Measurements from ENCODE around the gene CUEDC1. TPM values are rescaled to one million over a fixed set of nuclear protein-coding genes. Genes with fewer than 3 reads are reported as not detected.

Gene CUEDC1
- total RNA-seq, 2 experiments from 2014 or later: 0.29 to 0.40 TPM

GRCh38 chr17:57877803-57878377, 77.3 kb downstream of the CUEDC1 start:
- Mint-ChIP-seq H3K4me3 (no peak overlapping the region), H3K4me1 (ENCODE audit: low read depth) (peaks cover 34% of the 10 kb centered on the region), H3K27me3 (peaks cover 18% of the 10 kb centered on the region), H3K36me3 (ENCODE audit: low read depth) (no peaks in the 10 kb centered on the region), H3K27ac (no peak overlapping the region), H3K9me3 (no peaks in the 10 kb centered on the region)
- DNase-seq (no peak), ATAC-seq (no peak)
- intact Hi-C loops (cut with micrococcal nuclease): no loop called here
- ChIA-PET CTCF (interaction anchor here (0.7 to 1.7 kb wide), 4 partner anchors 8 to 121 kb away, joined by 4 to 7 read pairs (median 4); no protein-coding TSS in a partner anchor), POLR2A (interaction anchor here (0.6 to 1.2 kb wide), 3 partner anchors 17 to 293 kb away, joined by 3 read pairs; no protein-coding TSS in a partner anchor)
- TF ChIP-seq, protein P1, sequence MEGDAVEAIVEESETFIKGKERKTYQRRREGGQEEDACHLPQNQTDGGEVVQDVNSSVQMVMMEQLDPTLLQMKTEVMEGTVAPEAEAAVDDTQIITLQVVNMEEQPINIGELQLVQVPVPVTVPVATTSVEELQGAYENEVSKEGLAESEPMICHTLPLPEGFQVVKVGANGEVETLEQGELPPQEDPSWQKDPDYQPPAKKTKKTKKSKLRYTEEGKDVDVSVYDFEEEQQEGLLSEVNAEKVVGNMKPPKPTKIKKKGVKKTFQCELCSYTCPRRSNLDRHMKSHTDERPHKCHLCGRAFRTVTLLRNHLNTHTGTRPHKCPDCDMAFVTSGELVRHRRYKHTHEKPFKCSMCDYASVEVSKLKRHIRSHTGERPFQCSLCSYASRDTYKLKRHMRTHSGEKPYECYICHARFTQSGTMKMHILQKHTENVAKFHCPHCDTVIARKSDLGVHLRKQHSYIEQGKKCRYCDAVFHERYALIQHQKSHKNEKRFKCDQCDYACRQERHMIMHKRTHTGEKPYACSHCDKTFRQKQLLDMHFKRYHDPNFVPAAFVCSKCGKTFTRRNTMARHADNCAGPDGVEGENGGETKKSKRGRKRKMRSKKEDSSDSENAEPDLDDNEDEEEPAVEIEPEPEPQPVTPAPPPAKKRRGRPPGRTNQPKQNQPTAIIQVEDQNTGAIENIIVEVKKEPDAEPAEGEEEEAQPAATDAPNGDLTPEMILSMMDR (IDR thresholded peaks at IDR 0.05): no peak

DNA sequence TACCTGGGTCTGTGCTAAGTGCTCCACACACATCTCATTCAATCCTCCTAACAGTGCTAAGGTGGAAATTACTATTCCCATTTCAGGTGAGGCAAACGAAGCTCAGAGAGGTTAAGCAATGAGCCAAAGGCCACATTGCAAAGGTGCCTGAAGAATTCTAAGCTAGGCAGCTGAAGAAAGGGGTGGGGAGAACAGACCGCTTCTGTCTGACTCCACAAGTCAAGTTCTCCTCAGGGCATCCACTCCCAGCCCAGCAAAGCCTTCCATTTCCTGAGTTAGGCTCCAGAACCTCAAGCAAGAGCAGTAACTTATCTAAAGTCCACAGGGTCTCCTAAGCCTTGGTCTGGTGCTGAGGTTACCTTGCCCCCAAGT, 78.4 kb downstream of the CUEDC1 start:
- intact Hi-C loops (cut with micrococcal nuclease): no loop called here
- ChIA-PET CTCF (no interaction called here), POLR2A (no interaction called here)
- TF ChIP-seq, protein P1 (IDR thresholded peaks at IDR 0.05): no peak
- Mint-ChIP-seq H3K36me3 (ENCODE audit: low read depth) (no peaks in the 10 kb centered on the region), H3K4me1 (ENCODE audit: low read depth) (peaks cover 34% of the 10 kb centered on the region), H3K27me3 (peaks cover 22% of the 10 kb centered on the region), H3K4me3 (no peak overlapping the region), H3K27ac (no peak overlapping the region), H3K9me3 (no peaks in the 10 kb centered on the region)
- no peak for DNase-seq
- ATAC-seq: no peak

DNA sequence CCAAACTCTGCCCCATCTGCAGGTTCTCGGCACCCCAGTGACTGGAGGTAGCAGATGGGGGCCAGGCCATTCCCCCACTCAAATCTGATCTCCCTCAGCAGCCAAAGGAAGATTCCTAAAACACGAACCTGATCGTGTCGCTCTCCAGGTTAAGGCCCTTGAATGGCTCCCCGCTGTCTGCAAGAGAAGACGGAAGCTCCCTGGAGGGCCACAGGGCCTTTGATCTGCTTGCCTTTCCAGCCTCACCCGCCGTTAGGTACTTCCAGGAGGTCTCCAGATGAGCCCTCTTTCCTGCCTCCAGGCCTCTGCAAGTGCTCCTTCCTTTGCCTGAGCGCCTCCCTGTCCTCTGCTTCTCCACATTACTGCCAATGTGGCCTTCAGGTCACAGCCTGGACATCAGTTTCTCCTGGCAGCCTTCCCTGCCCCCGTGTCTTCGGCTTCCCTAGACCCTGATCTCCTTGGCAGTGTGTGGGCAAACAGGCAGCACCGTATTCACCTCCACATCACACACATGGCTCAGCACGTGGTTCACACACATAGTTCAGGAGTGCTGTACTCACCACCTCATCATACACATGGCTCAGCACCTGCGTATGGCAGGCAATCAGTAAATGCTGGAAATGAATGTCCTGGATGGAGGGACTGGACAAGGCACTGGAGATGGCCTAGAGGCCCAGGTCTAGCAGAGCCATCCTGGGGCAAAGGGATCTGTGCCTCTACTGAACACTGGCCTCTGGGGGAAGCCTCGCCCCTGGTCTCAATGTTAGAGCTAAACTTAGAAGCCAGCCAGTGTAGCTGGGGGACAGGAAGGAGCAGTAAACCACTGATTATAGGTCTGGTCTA, 79.0 kb downstream of the CUEDC1 start:
- TF ChIP-seq, protein P1 (IDR thresholded peaks at IDR 0.05): no peak
- Mint-ChIP-seq H3K4me1 (ENCODE audit: low read depth) (peaks cover 34% of the 10 kb centered on the region), H3K27ac (no peak overlapping the region), H3K27me3 (peaks cover 23% of the 10 kb centered on the region), H3K4me3 (no peak overlapping the region), H3K36me3 (ENCODE audit: low read depth) (no peaks in the 10 kb centered on the region), H3K9me3 (no peaks in the 10 kb centered on the region)
- intact Hi-C loops (cut with micrococcal nuclease): no loop called here
- no peak for ATAC-seq
- ChIA-PET POLR2A (interaction anchor here (3.6 kb wide), 1 partner anchor 122 kb away, joined by 18 read pairs; no protein-coding TSS in a partner anchor), CTCF (interaction anchor here (1.2 kb wide), 1 partner anchor 15 kb away, joined by 3 read pairs; no protein-coding TSS in a partner anchor)
- no peak for DNase-seq

GRCh38 chr17:57875290-57876022, 79.8 kb downstream of the CUEDC1 start:
- Mint-ChIP-seq H3K4me3 (no peak overlapping the region), H3K36me3 (ENCODE audit: low read depth) (no peaks in the 10 kb centered on the region), H3K4me1 (ENCODE audit: low read depth) (peaks cover 33% of the 10 kb centered on the region), H3K27ac (no peak overlapping the region), H3K9me3 (no peaks in the 10 kb centered on the region), H3K27me3 (peaks cover 23% of the 10 kb centered on the region)
- ChIA-PET POLR2A (interaction anchor here (1.1 to 3.6 kb wide), 2 partner anchors 16 to 122 kb away, joined by 3 to 18 read pairs; no protein-coding TSS in a partner anchor), CTCF (interaction anchor here (1.2 to 1.8 kb wide), 2 partner anchors 16 to 124 kb away, joined by 3 to 7 read pairs; no protein-coding TSS in a partner anchor)
- ATAC-seq: no peak
- intact Hi-C loops (cut with micrococcal nuclease): no loop called here
- no peak for DNase-seq
- TF ChIP-seq, protein P1 (IDR thresholded peaks at IDR 0.05): no peak
